ENCODE measurements around the gene ARMC8.

DNA sequence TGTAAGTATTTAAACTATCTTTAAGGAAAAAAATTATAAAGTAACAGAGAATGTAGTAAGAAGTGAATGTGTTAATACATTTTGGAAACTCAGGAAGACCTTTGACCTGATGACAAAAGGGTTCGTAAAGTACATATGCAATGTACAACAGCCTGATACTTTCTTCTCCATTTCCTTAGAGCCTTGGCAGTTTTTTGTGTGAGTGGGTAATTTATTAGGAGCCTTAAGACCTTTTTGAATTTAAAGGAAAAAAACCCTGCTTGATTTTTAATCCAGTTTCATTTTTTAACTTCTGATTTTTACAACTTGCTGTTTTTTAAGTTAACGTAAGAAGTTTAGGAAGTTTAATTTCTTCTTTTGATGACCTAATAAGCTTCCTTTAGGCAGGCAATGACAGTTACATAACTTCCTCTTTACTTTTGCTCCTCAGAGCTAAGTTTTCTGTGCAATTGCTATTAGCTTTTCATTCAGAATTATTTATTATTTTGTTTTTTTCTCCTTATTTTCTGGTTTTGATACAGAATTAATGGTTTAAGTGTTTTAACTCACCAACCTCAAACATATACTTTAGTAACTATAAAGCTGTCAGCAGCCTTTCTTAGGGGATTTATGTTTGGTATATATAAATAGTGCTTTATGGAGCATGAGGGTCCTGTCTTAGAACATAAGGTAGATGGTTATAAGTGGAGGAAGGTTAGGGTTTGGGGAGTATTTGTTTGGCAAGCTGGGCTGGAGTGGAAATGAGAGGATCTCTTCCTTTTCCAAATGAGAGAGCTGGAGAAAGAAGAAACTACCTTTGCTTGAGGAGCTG, 35.2 kb downstream of the ARMC8 start:
- TF ChIP-seq, protein P1, sequence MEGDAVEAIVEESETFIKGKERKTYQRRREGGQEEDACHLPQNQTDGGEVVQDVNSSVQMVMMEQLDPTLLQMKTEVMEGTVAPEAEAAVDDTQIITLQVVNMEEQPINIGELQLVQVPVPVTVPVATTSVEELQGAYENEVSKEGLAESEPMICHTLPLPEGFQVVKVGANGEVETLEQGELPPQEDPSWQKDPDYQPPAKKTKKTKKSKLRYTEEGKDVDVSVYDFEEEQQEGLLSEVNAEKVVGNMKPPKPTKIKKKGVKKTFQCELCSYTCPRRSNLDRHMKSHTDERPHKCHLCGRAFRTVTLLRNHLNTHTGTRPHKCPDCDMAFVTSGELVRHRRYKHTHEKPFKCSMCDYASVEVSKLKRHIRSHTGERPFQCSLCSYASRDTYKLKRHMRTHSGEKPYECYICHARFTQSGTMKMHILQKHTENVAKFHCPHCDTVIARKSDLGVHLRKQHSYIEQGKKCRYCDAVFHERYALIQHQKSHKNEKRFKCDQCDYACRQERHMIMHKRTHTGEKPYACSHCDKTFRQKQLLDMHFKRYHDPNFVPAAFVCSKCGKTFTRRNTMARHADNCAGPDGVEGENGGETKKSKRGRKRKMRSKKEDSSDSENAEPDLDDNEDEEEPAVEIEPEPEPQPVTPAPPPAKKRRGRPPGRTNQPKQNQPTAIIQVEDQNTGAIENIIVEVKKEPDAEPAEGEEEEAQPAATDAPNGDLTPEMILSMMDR (conservative IDR thresholded peaks at IDR 0.05): no peak
- TF ChIP-seq EZH2 (IDR thresholded peaks at IDR 0.05; ENCODE audit: low read depth): no peak

Data from PC-9 (cell line).